RPMI7951 (cell line): ENCODE measurements around the gene CTNNAL1. TPM values are rescaled to one million over a fixed set of nuclear protein-coding genes. Genes with fewer than 3 reads are reported as not detected.
"Not testable (repeated sequence)": the region's sequence is repeated elsewhere in the genome, so short reads cannot be mapped to it uniquely, and the experiment has no call there.

Experiments used
- DNase-seq: peaks from one replicate; pipeline ENCODE4 v3.0.0-alpha.2; 2012; ENCODE audit warnings: low read depth
- total RNA-seq: library from RNA; depleted of rRNA; stranded (reverse); fragments of >200 nt; shearing (Covaris generic); gene quantifications from 2 replicates; pipeline ENCODE4 v1.2.3, GENCODE V29; 2014

The CTNNAL1 gene
- total RNA-seq, 1 experiment from 2014 or later = 136 TPM

DNA sequence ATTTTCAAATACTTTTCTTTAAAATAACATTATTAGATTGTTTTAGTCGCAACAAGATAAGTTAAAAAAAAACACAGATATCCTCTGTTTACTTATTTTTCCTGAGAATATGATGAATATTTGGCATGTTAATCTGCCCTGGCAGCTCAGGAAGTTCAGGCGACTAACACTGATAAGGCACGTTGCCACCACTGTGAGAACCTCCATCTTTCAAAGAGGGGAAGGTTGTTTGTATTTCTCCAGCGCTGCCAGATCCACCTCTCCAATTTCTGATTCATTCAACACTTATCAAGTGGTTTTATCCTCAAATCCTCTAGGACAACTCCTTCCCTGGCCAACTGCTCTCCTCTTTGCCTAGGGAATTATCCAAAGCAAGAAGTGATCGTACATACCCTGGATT lies 21.8 kb downstream of the CTNNAL1 start:
- no peak for DNase-seq

DNA sequence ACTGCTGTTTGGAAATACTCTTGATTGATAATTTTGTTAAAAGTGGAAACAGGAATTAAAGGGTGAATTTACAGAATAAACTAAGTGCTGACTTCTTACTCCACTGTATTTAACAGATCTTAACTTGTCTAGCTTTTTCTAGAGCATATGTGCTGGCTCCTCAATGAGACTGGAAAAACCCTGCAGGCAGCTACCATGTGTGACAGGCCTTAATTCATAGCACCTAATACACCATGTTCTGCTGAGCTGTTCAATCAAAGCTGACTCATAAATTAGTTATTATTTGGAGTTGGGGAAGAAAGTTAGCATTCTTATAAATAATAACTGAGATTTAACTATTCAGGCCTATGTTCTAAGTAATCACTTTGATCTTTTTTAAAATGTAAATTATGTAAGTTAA lies 29.4 kb downstream of the CTNNAL1 start:
- no peak for DNase-seq

- DNase-seq = no peak
These were observed 32.4 kb downstream of the CTNNAL1 start for GRCh38 chr9:108980893-108981292.

DNA sequence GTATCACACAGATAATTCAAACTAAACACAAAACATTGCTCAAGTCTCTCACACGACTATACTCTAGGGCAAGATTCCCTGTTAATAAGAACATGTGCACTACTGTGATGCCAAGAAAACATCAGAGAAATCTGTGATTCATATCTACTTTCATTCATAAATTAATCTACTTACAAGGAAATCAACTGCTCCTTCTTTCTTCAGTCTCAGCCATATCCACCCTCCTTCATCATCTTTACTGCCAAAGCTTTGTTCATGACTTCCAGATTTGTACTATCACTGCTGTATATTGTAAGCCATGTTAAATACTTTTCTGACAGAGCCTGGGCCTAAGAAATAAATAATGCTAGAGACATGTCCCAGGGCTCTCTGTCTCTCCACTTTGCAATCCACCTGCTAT lies 35.1 kb downstream of the CTNNAL1 start:
- DNase-seq = no peak

DNA sequence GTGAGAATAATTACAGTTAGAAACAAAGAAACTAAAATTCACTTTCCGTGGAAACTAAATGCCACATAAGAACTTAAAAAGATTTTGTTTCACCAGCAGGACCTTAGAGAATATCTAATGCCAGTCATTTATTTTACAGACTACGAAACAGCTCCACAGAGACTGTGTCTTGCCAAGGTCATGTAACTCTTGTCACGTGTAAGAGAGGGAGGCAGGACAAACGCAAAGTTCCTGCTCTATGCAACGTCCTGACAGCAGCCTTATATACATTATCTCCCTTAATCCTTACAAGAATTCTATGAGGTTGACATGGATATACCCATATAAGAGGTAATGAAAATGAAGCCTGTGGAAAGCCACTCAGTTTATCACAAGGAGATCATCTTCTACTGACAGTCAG lies 39.4 kb downstream of the CTNNAL1 start:
- DNase-seq = no peak

DNA sequence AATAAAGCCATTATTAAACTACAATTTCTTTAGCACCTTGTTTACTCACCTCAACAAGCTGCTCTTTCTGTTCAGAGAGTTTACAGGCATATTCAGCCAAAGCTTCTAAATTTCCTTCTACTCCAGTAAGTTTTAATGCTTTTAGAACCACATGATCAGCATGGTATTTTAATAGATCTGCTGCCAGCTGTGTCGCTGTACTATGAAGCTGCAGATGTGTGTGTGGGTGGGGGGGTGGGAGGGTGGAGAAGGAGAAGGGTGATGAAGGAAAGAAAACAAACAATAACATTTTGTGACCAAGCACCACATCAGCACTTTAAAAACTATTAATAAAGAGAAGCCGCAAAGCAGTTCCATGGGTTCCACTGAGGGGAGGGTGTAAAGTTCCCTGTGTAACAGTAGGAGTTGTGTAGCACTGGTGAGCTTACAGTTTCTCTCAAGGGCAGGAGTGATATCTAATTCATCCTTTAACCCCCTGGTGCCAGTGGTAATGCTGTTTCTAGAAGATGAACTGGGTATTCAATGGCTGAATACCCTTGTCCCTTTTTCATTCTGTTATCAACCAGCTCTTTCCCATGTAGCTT lies 40.6 kb downstream of the CTNNAL1 start:
- DNase-seq = no peak

- no peak for DNase-seq
These were observed 41.1 kb downstream of the CTNNAL1 start for GRCh38 chr9:108972186-108972585.

- not testable (repeated sequence) for DNase-seq
These were observed 41.9 kb downstream of the CTNNAL1 start for GRCh38 chr9:108971392-108971791.

DNA sequence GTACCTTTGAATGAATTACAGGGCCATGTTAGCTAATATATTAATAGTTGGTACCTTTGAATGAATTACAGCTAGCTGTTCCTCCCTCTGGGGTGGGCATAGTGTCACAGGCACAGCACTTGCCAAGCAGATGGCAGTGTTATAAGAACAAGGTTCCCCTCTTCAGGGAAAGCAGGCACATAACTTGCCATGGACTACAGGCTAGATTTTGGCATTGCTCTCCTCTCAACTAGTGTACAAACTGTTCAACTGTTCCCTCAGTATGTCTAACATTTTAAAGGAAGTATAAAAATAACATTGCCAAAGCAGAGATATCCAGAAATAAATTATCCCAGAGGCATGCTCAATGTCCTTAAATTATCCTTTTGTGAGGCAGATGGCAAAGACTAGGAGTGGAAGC lies 45.4 kb downstream of the CTNNAL1 start:
- DNase-seq = no peak

DNA sequence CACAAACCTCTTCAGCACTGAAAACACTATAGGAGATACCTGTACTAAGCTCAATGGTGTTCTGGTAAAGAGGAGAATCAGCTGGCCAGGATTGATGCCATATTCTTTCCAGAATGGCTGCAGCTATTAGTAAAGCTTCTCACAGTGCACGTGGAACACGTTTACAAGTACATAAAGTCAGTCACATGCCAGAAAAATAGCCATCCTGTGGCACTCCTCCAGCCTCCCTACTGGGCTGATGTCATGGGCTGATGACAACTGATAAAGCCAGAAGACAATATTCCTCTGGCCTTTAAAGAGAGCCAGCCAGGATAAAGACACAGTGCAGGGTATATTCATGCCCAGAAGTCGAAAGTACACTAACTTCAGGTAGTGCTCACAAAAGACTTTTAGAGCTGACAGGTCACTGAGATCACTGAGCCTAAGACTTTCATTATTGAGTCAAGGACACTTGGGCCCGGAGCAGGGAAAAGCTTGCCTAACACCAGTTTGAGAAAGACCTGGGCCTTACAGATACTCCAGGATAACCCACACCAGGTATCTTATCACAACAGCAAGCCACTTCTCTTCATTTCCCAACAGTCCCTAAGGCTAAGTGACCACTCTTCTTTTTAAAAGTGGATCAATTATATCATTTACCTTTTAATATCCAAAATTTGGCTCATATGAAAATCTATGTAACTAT lies 49.7 kb downstream of the CTNNAL1 start:
- peak; percentile 3 for DNase-seq

DNA sequence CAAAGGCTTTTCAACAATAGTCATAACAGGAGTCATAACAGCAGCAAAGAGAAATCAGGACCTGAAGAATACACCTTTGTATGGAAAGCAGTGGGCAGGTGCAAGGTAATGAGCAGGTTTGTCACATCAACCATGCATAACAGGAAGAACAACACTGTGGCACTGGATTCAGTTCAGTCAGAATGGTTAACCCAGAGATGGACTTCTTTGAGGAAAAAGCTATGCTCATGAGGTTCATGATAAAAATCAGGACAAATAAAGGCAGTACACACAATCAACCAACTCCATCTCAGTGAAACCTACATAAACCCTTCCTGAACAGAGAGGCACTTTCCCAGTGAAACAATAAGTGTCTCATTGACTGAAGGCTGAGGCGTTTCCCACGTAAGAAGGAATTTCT lies 52.1 kb downstream of the CTNNAL1 start:
- no peak for DNase-seq

GRCh38 chr9:108960331-108960730 lies 53.0 kb downstream of the CTNNAL1 start:
- no peak for DNase-seq

DNA sequence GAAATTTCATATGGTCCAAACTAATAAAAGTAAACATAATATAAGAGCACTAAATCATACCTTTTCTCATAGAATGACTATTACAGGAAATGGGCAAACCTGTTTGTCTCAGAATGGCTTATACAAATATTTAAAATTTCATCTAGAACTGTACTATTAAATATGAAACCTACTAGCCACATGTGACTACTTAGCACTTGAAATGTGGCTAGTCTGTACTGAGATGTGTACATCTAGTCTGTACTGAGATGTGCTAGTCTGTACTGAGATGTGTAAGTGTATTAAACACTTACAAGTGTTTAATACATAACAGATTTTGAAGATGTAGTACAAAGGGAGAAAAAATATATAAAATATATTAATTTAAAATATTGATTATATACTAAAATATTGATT lies 56.7 kb downstream of the CTNNAL1 start:
- DNase-seq = no peak

- no peak for DNase-seq
These were observed 57.2 kb downstream of the CTNNAL1 start for GRCh38 chr9:108956022-108956630.

GRCh38 chr9:108953983-108954574 lies 59.2 kb downstream of the CTNNAL1 start:
- DNase-seq = peak; percentile 53

DNA sequence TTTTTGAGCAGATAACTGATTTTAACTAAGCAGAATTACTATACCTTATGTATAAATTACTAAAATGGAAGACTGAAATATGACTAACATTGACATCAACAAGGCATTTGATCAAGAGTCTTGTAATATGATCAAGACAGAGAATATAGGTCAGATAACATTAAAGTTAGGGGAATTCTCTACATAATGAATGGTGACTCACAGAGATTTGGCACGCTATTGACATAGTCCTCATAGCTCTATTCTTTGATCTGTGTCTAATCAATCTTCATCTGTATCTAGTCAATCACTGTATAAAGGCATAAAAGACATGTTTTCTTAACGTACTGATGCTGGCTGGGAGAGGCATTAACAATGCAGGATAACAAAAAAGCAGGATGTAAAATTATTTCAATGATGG lies 61.7 kb downstream of the CTNNAL1 start:
- DNase-seq = no peak

- no peak for DNase-seq
These were observed 63.1 kb downstream of the CTNNAL1 start for GRCh38 chr9:108950168-108950567.

DNA sequence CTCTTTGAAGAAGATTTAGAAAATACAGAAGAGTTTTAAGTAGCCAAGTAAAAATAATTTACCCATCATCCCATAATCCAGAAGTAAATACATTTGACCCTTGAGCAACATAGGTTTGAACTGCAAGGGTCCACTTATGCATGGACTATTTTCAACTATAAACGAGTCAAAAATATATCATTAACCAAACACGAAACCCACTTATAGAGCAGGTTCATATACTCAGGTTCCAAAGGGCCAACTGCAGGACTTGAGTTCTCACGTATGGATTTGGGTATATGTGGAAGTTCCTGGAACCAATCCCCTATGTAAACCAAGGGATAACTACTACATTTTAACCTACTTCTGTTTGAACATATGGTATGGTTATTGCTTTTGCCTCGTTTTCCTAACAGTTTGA lies 73.3 kb downstream of the CTNNAL1 start:
- DNase-seq = no peak

DNA sequence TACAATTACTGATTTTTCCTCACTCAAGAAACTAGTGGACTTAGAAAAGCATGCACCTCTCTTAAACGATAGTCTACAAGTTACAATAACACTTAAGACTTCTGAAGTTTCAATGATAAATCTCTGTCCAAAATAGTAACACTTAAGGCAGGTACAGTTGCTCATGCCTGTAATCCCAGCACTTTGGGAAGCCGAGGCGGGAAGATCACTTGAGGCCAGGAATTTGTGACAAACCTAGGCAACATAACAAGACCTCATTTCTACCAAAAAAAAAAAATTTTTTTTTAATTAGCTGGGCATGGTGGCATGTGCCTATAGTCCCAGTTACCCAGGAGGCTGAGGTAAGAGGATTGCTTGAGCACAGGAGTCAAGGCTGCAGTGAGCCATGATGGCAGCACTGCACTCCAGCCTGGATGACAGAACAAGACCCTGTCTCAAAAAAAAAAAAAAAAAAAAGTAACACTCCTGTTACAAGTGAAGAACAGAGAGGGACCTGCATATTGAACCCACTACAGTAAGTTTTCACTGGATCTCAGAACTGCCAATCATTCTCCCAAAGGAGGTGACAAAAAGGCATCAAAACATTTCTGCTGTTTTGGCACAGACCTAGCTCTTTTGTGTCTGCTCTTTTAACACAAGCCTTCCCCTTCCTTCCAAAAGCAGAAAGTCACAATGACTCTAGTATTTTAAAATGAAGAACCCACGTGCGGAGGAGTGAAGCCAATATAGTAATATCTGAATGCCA lies 75.6 kb downstream of the CTNNAL1 start:
- no peak for DNase-seq

DNA sequence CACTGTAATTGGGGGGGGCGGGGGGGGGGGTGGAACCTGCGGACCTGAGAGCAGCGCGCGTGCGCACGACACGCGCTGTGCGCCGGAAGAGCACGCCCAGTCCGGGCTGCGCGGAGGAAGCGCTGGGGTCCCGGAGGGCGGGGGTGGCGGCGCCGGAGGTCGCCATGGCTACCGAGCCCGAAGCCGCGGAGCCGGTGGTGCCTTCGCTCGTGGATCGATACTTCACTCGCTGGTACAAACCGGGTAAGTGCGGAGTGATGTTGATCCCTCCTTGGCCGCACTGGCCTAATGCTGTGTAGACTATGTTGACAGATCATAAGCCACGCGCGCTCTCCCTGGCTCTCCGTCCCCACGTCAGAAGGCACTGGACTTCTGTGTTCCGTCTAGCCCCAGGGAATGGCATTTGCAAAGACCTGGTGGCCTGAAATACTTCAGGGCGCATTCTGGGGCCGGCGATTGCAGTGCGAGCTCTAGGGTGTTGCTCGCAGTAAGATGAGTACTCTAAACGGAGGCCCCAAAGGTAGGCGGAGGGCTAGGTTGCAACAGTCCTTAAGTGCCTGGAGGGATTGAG lies 78.9 kb downstream of the CTNNAL1 start, which contains the start of gene ABITRAM:
ABITRAM (plus strand) TSS at position 78 of the 571 bp plus-strand sequence; CDS start at position 165, 87 bp downstream.
- peak; percentile 81 for DNase-seq

- peak; percentile 94 for DNase-seq
These were observed 79.5 kb downstream of the CTNNAL1 start, which contains the start of gene ELP1 for GRCh38 chr9:108933718-108934322. Gene ELP1, minus strand, starts transcription at chr9:108934124. Its CDS starts 2,978 bp downstream, at chr9:108931146.
